ENCODE results near the gene ZNF519.
"Not testable (repeated sequence)": the region's sequence is repeated elsewhere in the genome, so short reads cannot be mapped to it uniquely, and the experiment has no call there.

Gene ZNF519

GRCh38 chr18:14147935-14148865, 16.0 kb upstream of the ZNF519 start:
- H3K79me1 ChIP-seq (ENCODE audit: low read length); H3K27me3 ChIP-seq (ENCODE audit: insufficient read depth, low read length); H3K4me1 ChIP-seq (ENCODE audit: control insufficient read depth in 1 of 2, insufficient read depth in 2 of 2, low read length in 2 of 2); H3K4me3 ChIP-seq (ENCODE audit: low read depth, low read length); H2BK12ac ChIP-seq (ENCODE audit: low read length); H2BK5ac ChIP-seq (ENCODE audit: low read depth, low read length, poor library complexity); H4K8ac ChIP-seq (ENCODE audit: low read depth, low read length); H2AK5ac ChIP-seq (ENCODE audit: low read length); H3K36me3 ChIP-seq (ENCODE audit: control insufficient read depth in 1 of 2, insufficient read depth in 2 of 2, low read length in 2 of 2); H3K27ac ChIP-seq (ENCODE audit: low read depth, low read length); H3K14ac ChIP-seq (ENCODE audit: low read length); H3K4ac ChIP-seq (ENCODE audit: low read depth, low read length); DNase-seq; H3K18ac ChIP-seq (ENCODE audit: low read length); H2BK120ac ChIP-seq (ENCODE audit: insufficient read depth, low read length, poor library complexity); H4K91ac ChIP-seq (ENCODE audit: low read depth, low read length); H3K79me2 ChIP-seq (ENCODE audit: control insufficient read depth, insufficient read depth, low read length, poor library complexity); H3K9ac ChIP-seq (ENCODE audit: low read length); H2AFZ ChIP-seq (ENCODE audit: insufficient read depth, low read length, poor library complexity); H4K12ac ChIP-seq (ENCODE audit: low read depth, low read length); H3K23ac ChIP-seq (ENCODE audit: low read length); H3K4me2 ChIP-seq (ENCODE audit: low read length): not testable (repeated sequence)
- H3K9me3 ChIP-seq (ENCODE audit: insufficient read depth, low read depth, low read length): peaks cover 55% of the 10 kb centered on the region
- no CpG with 5 or more reads among the region's 24 CpGs for WGBS (ENCODE audit: extremely low coverage, insufficient coverage, insufficient read length)

GRCh38 chr18:14146771-14147170, 14.5 kb upstream of the ZNF519 start:
- not testable (repeated sequence) for H3K27ac ChIP-seq (ENCODE audit: low read depth, low read length); H2BK120ac ChIP-seq (ENCODE audit: insufficient read depth, low read length, poor library complexity); H2AFZ ChIP-seq (ENCODE audit: insufficient read depth, low read length, poor library complexity); H3K4me1 ChIP-seq (ENCODE audit: control insufficient read depth in 1 of 2, insufficient read depth in 2 of 2, low read length in 2 of 2); H3K14ac ChIP-seq (ENCODE audit: low read length); H4K91ac ChIP-seq (ENCODE audit: low read depth, low read length); H3K23ac ChIP-seq (ENCODE audit: low read length); H3K27me3 ChIP-seq (ENCODE audit: insufficient read depth, low read length); H3K36me3 ChIP-seq (ENCODE audit: control insufficient read depth in 1 of 2, insufficient read depth in 2 of 2, low read length in 2 of 2); H3K18ac ChIP-seq (ENCODE audit: low read length); H2BK12ac ChIP-seq (ENCODE audit: low read length); H3K4me2 ChIP-seq (ENCODE audit: low read length); H3K79me2 ChIP-seq (ENCODE audit: control insufficient read depth, insufficient read depth, low read length, poor library complexity); DNase-seq; H3K4me3 ChIP-seq (ENCODE audit: low read depth, low read length); H3K4ac ChIP-seq (ENCODE audit: low read depth, low read length); H2AK5ac ChIP-seq (ENCODE audit: low read length); H3K9ac ChIP-seq (ENCODE audit: low read length); H3K79me1 ChIP-seq (ENCODE audit: low read length); H4K8ac ChIP-seq (ENCODE audit: low read depth, low read length); H4K12ac ChIP-seq (ENCODE audit: low read depth, low read length); H2BK5ac ChIP-seq (ENCODE audit: low read depth, low read length, poor library complexity)
- H3K9me3 ChIP-seq (ENCODE audit: insufficient read depth, low read depth, low read length): peaks cover 55% of the 10 kb centered on the region
- no CpG with 5 or more reads among the region's 23 CpGs for WGBS (ENCODE audit: extremely low coverage, insufficient coverage, insufficient read length)

- H3K14ac ChIP-seq (ENCODE audit: low read length); H3K27ac ChIP-seq (ENCODE audit: low read depth, low read length); H2BK120ac ChIP-seq (ENCODE audit: insufficient read depth, low read length, poor library complexity); H4K12ac ChIP-seq (ENCODE audit: low read depth, low read length); H3K27me3 ChIP-seq (ENCODE audit: insufficient read depth, low read length); H3K9ac ChIP-seq (ENCODE audit: low read length); H2BK12ac ChIP-seq (ENCODE audit: low read length); H3K4me3 ChIP-seq (ENCODE audit: low read depth, low read length); H2BK5ac ChIP-seq (ENCODE audit: low read depth, low read length, poor library complexity); H3K4me2 ChIP-seq (ENCODE audit: low read length); H4K8ac ChIP-seq (ENCODE audit: low read depth, low read length); H3K79me1 ChIP-seq (ENCODE audit: low read length); H3K18ac ChIP-seq (ENCODE audit: low read length); H3K4ac ChIP-seq (ENCODE audit: low read depth, low read length); H2AK5ac ChIP-seq (ENCODE audit: low read length); H3K23ac ChIP-seq (ENCODE audit: low read length); H2AFZ ChIP-seq (ENCODE audit: insufficient read depth, low read length, poor library complexity); H4K91ac ChIP-seq (ENCODE audit: low read depth, low read length); H3K36me3 ChIP-seq (ENCODE audit: control insufficient read depth in 1 of 2, insufficient read depth in 2 of 2, low read length in 2 of 2); H3K4me1 ChIP-seq (ENCODE audit: control insufficient read depth in 1 of 2, insufficient read depth in 2 of 2, low read length in 2 of 2); DNase-seq; H3K79me2 ChIP-seq (ENCODE audit: control insufficient read depth, insufficient read depth, low read length, poor library complexity): not testable (repeated sequence)
- no CpG with 5 or more reads among the region's 19 CpGs for WGBS (ENCODE audit: extremely low coverage, insufficient coverage, insufficient read length)
- peaks cover 50% of the 10 kb centered on the region for H3K9me3 ChIP-seq (ENCODE audit: insufficient read depth, low read depth, low read length)
Measured at GRCh38 chr18:14145581-14146338, 13.5 kb upstream of the ZNF519 start.

GRCh38 chr18:14145021-14145420, 12.8 kb upstream of the ZNF519 start:
- H3K27me3 ChIP-seq (ENCODE audit: insufficient read depth, low read length); H3K18ac ChIP-seq (ENCODE audit: low read length); H2BK5ac ChIP-seq (ENCODE audit: low read depth, low read length, poor library complexity); H3K27ac ChIP-seq (ENCODE audit: low read depth, low read length); H3K4me2 ChIP-seq (ENCODE audit: low read length); H2BK120ac ChIP-seq (ENCODE audit: insufficient read depth, low read length, poor library complexity); H2BK12ac ChIP-seq (ENCODE audit: low read length); H3K79me1 ChIP-seq (ENCODE audit: low read length); H4K8ac ChIP-seq (ENCODE audit: low read depth, low read length); H2AFZ ChIP-seq (ENCODE audit: insufficient read depth, low read length, poor library complexity); DNase-seq; H3K14ac ChIP-seq (ENCODE audit: low read length); H4K91ac ChIP-seq (ENCODE audit: low read depth, low read length); H3K4me1 ChIP-seq (ENCODE audit: control insufficient read depth in 1 of 2, insufficient read depth in 2 of 2, low read length in 2 of 2); H3K36me3 ChIP-seq (ENCODE audit: control insufficient read depth in 1 of 2, insufficient read depth in 2 of 2, low read length in 2 of 2); H4K12ac ChIP-seq (ENCODE audit: low read depth, low read length); H3K4me3 ChIP-seq (ENCODE audit: low read depth, low read length); H3K23ac ChIP-seq (ENCODE audit: low read length); H3K9ac ChIP-seq (ENCODE audit: low read length); H2AK5ac ChIP-seq (ENCODE audit: low read length); H3K79me2 ChIP-seq (ENCODE audit: control insufficient read depth, insufficient read depth, low read length, poor library complexity); H3K4ac ChIP-seq (ENCODE audit: low read depth, low read length): not testable (repeated sequence)
- peaks cover 44% of the 10 kb centered on the region for H3K9me3 ChIP-seq (ENCODE audit: insufficient read depth, low read depth, low read length)
- WGBS (ENCODE audit: extremely low coverage, insufficient coverage, insufficient read length): no CpG with 5 or more reads among the region's 6 CpGs
